K562 (cell line): Measurements from ENCODE around the gene SHROOM3. TPM values are rescaled to one million over a fixed set of nuclear protein-coding genes. Genes with fewer than 3 reads are reported as not detected.
A peak's percentile ranks its signal among the peaks of the same experiment; 100 is the strongest.

Experiments used
- ATAC-seq: fragments of 200-7000 bp; cut with Tn5 transposase; 3 replicates; pipeline ENCODE4 v1.9.1; 2020; ENCODE audit warnings: moderate library complexity
- BruUV-seq: library from RNA; stranded (reverse); fragments of 400-500 nt; replicated peaks from 2 replicates; lab custom pipeline; 2021; lab: Mats Ljungman, UMichigan
- CTCF ChIA-PET: fragments of 300-600 bp; formaldehyde crosslinking; extraction: SDS; loops from one replicate; lab custom pipeline; 2021; ENCODE audit warnings: low intra/inter-chr PET ratio; lab: Yijun Ruan, JAX
- POLR2A ChIA-PET: fragments of 300-600, 350-650 bp; sonication (Branson Sonifier 250); formaldehyde crosslinking; extraction: SDS; loops from one replicate; lab custom pipeline; 2021; ENCODE audit warnings: antibody characterized with exemption, inconsistent platforms; lab: Yijun Ruan, JAX
- DNase-seq, 4 experiments: peaks; one replicate each; pipeline versions ENCODE4 v3.0.0 to v3.0.0-alpha.2; 2011 to 2018; ENCODE audit warnings: low spot score in 3 of 4, mixed read lengths in 3 of 4; ENCODE audit errors: extremely low read depth in 1 of 4
- FAIRE-seq: peaks from 2 replicates; lab custom pipeline; 2011; peaks lifted over from hg19 to GRCh38; lab: Jason Lieb, UNC
- H2AFZ ChIP-seq: 2 replicates; pipeline ENCODE4 v1.6.0; 2011; ENCODE audit warnings: low read depth, low read length, control low read depth, inconsistent platforms
- H3K27ac ChIP-seq: fragments of 200-600 bp; 3 replicates; pipeline ENCODE4 v1.8.0; 2011; ENCODE audit warnings: low read depth, mild to moderate bottlenecking, control low read depth, inconsistent platforms, low read length, moderate library complexity, mixed read lengths; ENCODE audit errors: extremely low read depth
- H3K27me3 ChIP-seq, 2 experiments: fragments of 300-600 bp in 1 of 2; 2 replicates in 1 of 2; 3 replicates in 1 of 2; pipeline versions ENCODE4 v1.6.0 to v1.8.0; 2011; ENCODE audit warnings: inconsistent platforms in 2 of 2, low read length in 2 of 2, mild to moderate bottlenecking in 1 of 2, mixed read lengths in 1 of 2, moderate library complexity in 1 of 2; ENCODE audit not compliant: control insufficient read depth in 2 of 2, insufficient read depth in 2 of 2
- H3K36me3 ChIP-seq: fragments of 300-600 bp; 3 replicates; pipeline ENCODE4 v1.8.0; 2011; ENCODE audit warnings: mild to moderate bottlenecking, low read length, inconsistent platforms; ENCODE audit not compliant: control insufficient read depth, insufficient read depth
- H3K4me1 ChIP-seq, 2 experiments: fragments of 200-600 bp in 1 of 2; replicated peaks in 1 of 2; 2 replicates in 1 of 2; 3 replicates in 1 of 2; pipeline versions ENCODE4 v1.5.1 to v1.8.0; 2011; ENCODE audit warnings: inconsistent platforms in 2 of 2, low read length in 2 of 2, mild to moderate bottlenecking in 1 of 2, mixed read lengths in 1 of 2, moderate library complexity in 1 of 2; ENCODE audit not compliant: control insufficient read depth in 2 of 2, insufficient read depth in 2 of 2
- H3K4me2 ChIP-seq: 2 replicates; pipeline ENCODE4 v1.6.1; 2011; ENCODE audit warnings: low read length, control low read depth, inconsistent platforms, mixed read lengths; ENCODE audit not compliant: insufficient read depth
- H3K4me3 ChIP-seq: fragments of 200-600 bp; sonication (generic), shearing (Covaris generic); 2 replicates; pipeline ENCODE4 v1.5.1; 2016; ENCODE audit warnings: control low read depth, inconsistent platforms
- H3K79me2 ChIP-seq: fragments of 200-600 bp; 3 replicates; pipeline ENCODE4 v1.8.0; 2011; ENCODE audit warnings: low read length, inconsistent platforms; ENCODE audit not compliant: control insufficient read depth, insufficient read depth
- H3K9ac ChIP-seq, 2 experiments: 2 replicates each; pipeline versions ENCODE4 v1.6.0 to v1.6.1; 2011; ENCODE audit warnings: low read depth in 2 of 2, low read length in 2 of 2, control low read depth in 1 of 2, inconsistent platforms in 1 of 2, mild to moderate bottlenecking in 1 of 2, mixed read lengths in 1 of 2; ENCODE audit not compliant: insufficient read depth in 1 of 2
- H3K9me1 ChIP-seq: one replicate; pipeline ENCODE4 v1.6.0; 2011; ENCODE audit warnings: inconsistent platforms, mild to moderate bottlenecking, low read length, moderate library complexity; ENCODE audit not compliant: control insufficient read depth, insufficient read depth
- H3K9me3 ChIP-seq: replicated peaks from 2 replicates; pipeline ENCODE4 v1.5.1; 2011; ENCODE audit warnings: low read depth, low read length, inconsistent platforms; ENCODE audit not compliant: control insufficient read depth, insufficient read depth
- H4K20me1 ChIP-seq: replicated peaks from 2 replicates; pipeline ENCODE4 v1.6.1; 2011; ENCODE audit warnings: low read length, inconsistent platforms, mixed read lengths; ENCODE audit not compliant: control insufficient read depth, insufficient read depth
- CTCF ChIP-seq, 3 experiments: IDR thresholded peaks in 2 of 3; conservative IDR thresholded peaks in 1 of 3; 2 replicates each; pipeline ENCODE4 v1.5.1; 2011 to 2012; ENCODE audit warnings: low read length in 3 of 3, mild to moderate bottlenecking in 3 of 3, control low read depth in 2 of 3, improper control_type of control experiment in 1 of 3, inconsistent platforms in 1 of 3, low read depth in 1 of 3, mixed read lengths in 1 of 3, moderate library complexity in 1 of 3; ENCODE audit not compliant: insufficient read depth in 2 of 3
- LCOR ChIP-seq: sonication (generic); formaldehyde crosslinking; IDR thresholded peaks from 2 replicates; pipeline ENCODE4 v1.8.0; 2022; ENCODE audit warnings: mild to moderate bottlenecking, missing genetic modification reagents
- NFIC ChIP-seq: fragments of 450-650 bp; IDR thresholded peaks from 2 replicates; pipeline ENCODE4 v1.6.1; 2017; ENCODE audit warnings: mild to moderate bottlenecking, inconsistent platforms
- NR2C1 ChIP-seq, 2 experiments: fragments of 450-650 bp; IDR thresholded peaks; 2 replicates each; pipeline ENCODE4 v1.6.1; 2017; ENCODE audit warnings: mild to moderate bottlenecking in 2 of 2, antibody characterized with exemption in 1 of 2, inconsistent platforms in 1 of 2, missing compliant biosample characterization in 1 of 2, missing genetic modification characterization in 1 of 2
- RAD21 ChIP-seq, 2 experiments: fragments of 250-450 bp in 1 of 2; fragments of 450-650 bp in 1 of 2; sonication (Bioruptor Pico) in 1 of 2; formaldehyde crosslinking in 1 of 2; IDR thresholded peaks in 1 of 2; conservative IDR thresholded peaks in 1 of 2; 2 replicates each; pipeline versions ENCODE4 v1.4.0 to v1.8.0; 2020 to 2022; ENCODE audit warnings: mild to moderate bottlenecking in 2 of 2, moderate library complexity in 1 of 2
- REST ChIP-seq, 2 experiments: fragments of 450-650 bp; formaldehyde crosslinking in 1 of 2; IDR thresholded peaks; 2 replicates each; pipeline versions ENCODE4 v1.4.0 to v1.6.1; 2014 to 2020; ENCODE audit warnings: mild to moderate bottlenecking in 2 of 2, borderline replicate concordance in 1 of 2, low read depth in 1 of 2
- SMC3 ChIP-seq: conservative IDR thresholded peaks from 2 replicates; pipeline ENCODE4 v1.6.1; 2011; ENCODE audit warnings: low read depth, low read length, improper control_type of control experiment; ENCODE audit not compliant: insufficient read depth
- ZNF197 ChIP-seq: fragments of 200-800 bp; sonication (Bioruptor generic); IDR thresholded peaks from 2 replicates; pipeline ENCODE4 v1.6.1; 2016; ENCODE audit warnings: low read depth, missing genetic modification characterization, missing compliant biosample characterization
- ZNF384 ChIP-seq: IDR thresholded peaks from 2 replicates; pipeline ENCODE4 v1.6.1; 2012; ENCODE audit warnings: low read depth, low read length, improper control_type of control experiment
- whole genome bisulfite sequencing: fragments of 100-300 bp; shearing (Covaris generic); methylation state at CpG from one replicate; pipeline ENCODE4 v1.1.6; 2016; ENCODE audit warnings: low coverage, mixed read lengths; ENCODE audit not compliant: insufficient coverage; ENCODE audit errors: missing lambda C conversion rate; 5-methylcytosine and 5-hydroxymethylcytosine counted together
- in situ Hi-C: fragments of 300-500 bp; cut with MboI; formaldehyde crosslinking; loops from 4 replicates; pipeline ENCODE4 v1.15.0; 2018; ENCODE audit warnings: inconsistent platforms, mixed read lengths
- intact Hi-C: fragments of 100-400 bp; cut with micrococcal nuclease; formaldehyde crosslinking; loops from 2 replicates; pipeline ENCODE4 v1.14.2; 2022
- polyA plus RNA-seq, 8 experiments: library from polyadenylated mRNA; depleted of rRNA in 4 of 8; stranded (reverse) in 5 of 8; unstranded in 3 of 8; fragments of >200 nt; fragmentation: Nextera tagmentation in 2 of 8; fragmentation: Illumina TruSeq in 1 of 8; extraction: Ambion mirVana in 2 of 8; extraction: Trizol in 1 of 8; gene quantifications; 2 replicates each; pipeline versions ENCODE4 v1.2.1 to v1.2.3, GENCODE V29; 2011 to 2014; ENCODE audit warnings: inconsistent platforms in 1 of 8, missing spikeins in 1 of 8
- total RNA-seq, 7 experiments: library from RNA; depleted of rRNA in 6 of 7; stranded (reverse); fragments of >200 nt in 6 of 7; fragmentation: Illumina TruSeq in 2 of 7; extraction: Trizol in 2 of 7; gene quantifications; 2 replicates each; pipeline versions ENCODE4 v1.2.1 to v1.2.3, GENCODE V29; 2011 to 2021; ENCODE audit warnings: low replicate concordance in 1 of 7

Gene SHROOM3
- total and polyA plus RNA-seq, 9 of the 15 experiments (the other 6 are each of a cell fraction or from before 2014, with no cell fraction given) = 0.01 to 0.07 TPM; not detected in 7

GRCh38 chr4:76758290-76758882 lies 323.4 kb downstream of the SHROOM3 start:
- DNase-seq (peak; percentile 40 to 75 (median 61)), FAIRE-seq (peak; percentile 78), ATAC-seq (peak; percentile 87)
- Histone ChIP-seq H3K4me1 (no peaks in the 10 kb centered on the region), H3K27ac (no peak overlapping the region), H3K9ac (no peak overlapping the region), H3K4me3 (no peak overlapping the region), H4K20me1 (no peaks in the 10 kb centered on the region), H3K27me3 (peaks cover 16 to 24% of the 10 kb centered on the region in 2 experiments), H3K79me2 (no peaks in the 10 kb centered on the region), H3K9me3 (no peaks in the 10 kb centered on the region), H3K36me3 (no peaks in the 10 kb centered on the region), H3K4me2 (no peak overlapping the region), H2AFZ (no peak overlapping the region), H3K9me1 (no peaks in the 10 kb centered on the region)
- in situ Hi-C loops (loop anchor here (10.0 kb wide), 1 partner anchor 324 kb away; the partner anchor contains the start of gene SHROOM3), intact Hi-C loops (loop anchor here (1.0 to 2.0 kb wide), 2 partner anchors 248 to 327 kb away; no protein-coding TSS in a partner anchor)
- BruUV-seq = no TSS peak
- ChIA-PET POLR2A (interaction anchor here (0.6 kb wide), 2 partner anchors 331 to 433 kb away, joined by 3 read pairs; no protein-coding TSS in a partner anchor), CTCF (interaction anchor here (0.6 to 1.9 kb wide), 4 partner anchors 327 to 1858 kb away, joined by 4 to 20 read pairs (median 5); no protein-coding TSS in a partner anchor)
- WGBS = 0% methylated on average over 4 of the region's 4 CpGs
- TF ChIP-seq ZNF197 (no peak), SMC3 (0 out of 2 replicates have a peak, but pooled peaks have one; percentile 45), CTCF (IDR thresholded peaks at IDR 0.05 in 2 of 3, conservative IDR thresholded peaks at IDR 0.05 in 1 of 3; ENCODE audit: insufficient read depth in 2 of 3, low read depth in 1 of 3, low read length in 3 of 3) (peak; percentile 51 to 72 (median 65)), NR2C1 (IDR thresholded peaks at IDR 0.05) (no peak), NR2C1 (tag; IDR thresholded peaks at IDR 0.05) (no peak), REST (IDR thresholded peaks at IDR 0.05; ENCODE audit: borderline replicate concordance) (peak; percentile 25; the same call in 1 of the 2 replicates), REST (CRISPR knock-in tag; IDR thresholded peaks at IDR 0.05; ENCODE audit: low read depth) (no peak), NFIC (peak; percentile 41), ZNF384 (peak; percentile 96), LCOR (CRISPR knock-in tag) (no peak), RAD21 (CRISPR knock-in tag; conservative IDR thresholded peaks at IDR 0.05 in 1 of 2, IDR thresholded peaks at IDR 0.05 in 1 of 2) (peak; percentile 13 to 26; a peak in 1 of 4 replicates)
